ENCODE results near the gene PPM1L.
"Not testable (repeated sequence)": the region's sequence is repeated elsewhere in the genome, so short reads cannot be mapped to it uniquely, and the experiment has no call there.

Gene PPM1L

DNA sequence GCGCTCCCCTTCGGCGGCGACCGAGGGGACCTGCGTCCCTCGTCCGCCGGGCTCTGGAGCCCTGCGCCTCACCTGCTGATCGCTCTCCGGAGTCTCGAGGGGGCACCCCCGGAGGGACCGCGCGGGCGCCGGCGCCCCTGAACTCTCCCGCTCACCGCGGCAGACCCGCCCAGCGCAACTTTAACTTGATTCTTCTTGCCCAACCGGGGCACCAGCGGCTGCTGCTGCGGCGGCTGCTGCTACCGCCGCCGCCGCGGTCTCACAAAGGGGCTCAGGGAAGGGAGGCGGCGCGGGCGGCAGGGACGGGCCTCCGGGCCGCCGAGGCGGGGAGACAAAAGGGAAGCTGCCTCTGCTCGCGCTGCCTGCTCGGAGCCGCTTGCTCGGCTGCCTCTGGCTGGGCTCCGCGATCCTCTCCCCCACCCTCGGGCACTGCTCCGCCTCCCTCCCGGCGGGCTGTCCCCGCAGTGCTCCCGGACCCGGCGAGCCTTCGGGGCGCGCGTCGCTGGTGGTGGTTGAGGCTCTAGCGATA lies at the start of gene PPM1L:
PPM1L (plus strand) TSS at position 456 of the 529 bp plus-strand sequence.
- FAIRE-seq: no peak
- no peak for DNase-seq (ENCODE audit: low spot score)

DNA sequence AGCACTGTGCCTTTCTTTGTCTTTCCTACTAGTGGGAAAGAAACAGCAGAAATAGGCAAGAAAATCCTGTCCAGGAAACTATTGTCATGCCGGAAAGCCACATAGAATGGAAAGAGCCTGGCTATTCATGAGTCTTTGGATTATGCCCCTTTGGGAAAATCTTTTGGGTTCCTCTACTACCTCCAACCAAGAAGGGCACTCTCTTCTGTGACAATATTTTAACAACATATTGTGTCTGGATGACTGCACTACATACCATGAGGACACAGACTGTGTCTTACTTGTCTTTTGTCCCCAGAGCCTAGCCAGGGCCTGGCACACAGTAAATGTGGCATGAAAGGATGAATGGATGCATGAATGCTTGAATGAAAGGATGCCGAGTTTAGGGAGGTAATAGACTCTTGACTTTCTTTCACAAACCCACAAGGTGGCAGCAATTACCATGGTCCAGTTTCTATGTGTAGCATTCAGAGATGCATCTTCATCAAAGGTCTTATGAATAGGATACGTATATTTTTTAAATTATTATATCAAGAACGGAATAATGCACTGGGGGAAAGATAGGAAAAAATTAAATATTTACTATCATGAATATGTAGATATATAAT lies 48.7 kb upstream of the PPM1L start:
- DNase-seq (ENCODE audit: low spot score) (peak; percentile 31), FAIRE-seq (peak; percentile 66)

DNA sequence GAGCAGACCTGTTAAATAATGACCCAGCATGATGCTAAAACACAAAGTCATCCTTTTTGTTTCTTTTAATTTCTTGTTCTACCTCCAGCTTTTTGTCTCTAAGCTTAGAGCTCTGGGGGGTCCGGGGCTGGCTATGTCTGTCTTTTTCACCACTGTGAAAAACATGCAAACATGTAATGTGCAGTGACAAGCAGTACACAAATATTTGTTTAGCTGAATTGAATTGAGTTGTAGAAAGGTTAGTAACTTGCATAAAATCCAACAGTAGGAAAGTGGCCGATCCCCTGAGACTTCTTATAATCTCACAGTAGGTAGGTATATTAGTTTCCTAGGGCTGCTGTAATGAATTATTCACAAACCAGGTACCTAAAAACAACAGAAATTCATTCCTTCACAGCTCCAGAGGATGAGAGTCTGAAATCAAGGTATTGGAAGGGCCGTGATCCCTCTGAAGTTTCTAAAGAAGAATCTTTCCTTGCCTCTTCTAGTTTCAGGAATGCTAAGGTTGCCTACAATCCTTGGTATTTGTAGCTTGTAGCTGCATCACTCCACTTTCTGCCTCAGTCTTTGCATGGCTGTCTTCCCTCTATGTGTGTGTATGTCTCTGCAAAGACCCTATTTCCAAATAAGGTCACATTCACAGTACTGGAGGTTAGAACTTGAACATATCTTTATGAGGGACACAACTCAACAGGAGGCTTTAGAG lies 46.4 kb upstream of the PPM1L start:
- FAIRE-seq: no peak

DNA sequence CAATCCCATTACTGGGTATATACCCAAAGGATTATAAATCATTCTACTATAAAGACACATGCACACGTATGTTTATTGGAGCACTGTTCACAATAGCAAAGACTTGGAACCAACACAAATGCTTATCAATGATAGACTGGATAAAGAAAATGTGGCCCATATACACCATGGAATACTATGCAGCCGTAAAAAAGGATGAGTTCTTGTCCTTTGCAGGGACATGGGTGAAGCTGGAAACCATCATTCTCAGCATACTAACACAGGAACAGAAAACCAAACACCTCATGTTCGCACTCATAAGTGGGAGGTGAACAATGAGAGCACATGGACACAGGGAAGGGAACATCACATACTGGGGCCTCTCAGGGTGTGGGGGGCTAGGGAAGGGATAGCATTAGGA lies 42.9 kb upstream of the PPM1L start:
- not testable (repeated sequence) for FAIRE-seq; DNase-seq (ENCODE audit: low spot score)

More for the DNA sequence above, 46.4 kb upstream of the PPM1L start:
- no peak for DNase-seq (ENCODE audit: low spot score)

DNA sequence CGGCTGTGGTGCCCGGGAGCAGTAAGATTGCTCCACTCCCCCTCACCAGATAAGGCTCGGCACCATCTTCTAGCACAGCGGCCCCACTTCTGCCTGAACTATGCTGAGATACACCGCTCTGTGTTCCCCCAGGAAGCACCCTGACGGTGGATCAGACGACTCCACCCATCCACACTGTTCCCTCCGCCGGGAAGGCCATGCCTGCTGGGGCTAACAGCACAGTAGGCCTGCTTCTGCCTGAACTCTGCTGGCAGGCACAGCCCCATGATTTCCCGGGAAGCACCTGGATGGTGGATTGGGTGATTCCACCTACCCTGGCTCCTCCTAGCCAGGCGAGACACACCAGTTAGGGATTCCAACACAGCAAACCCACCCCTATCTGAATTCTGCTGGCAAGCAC lies 36.3 kb upstream of the PPM1L start:
- DNase-seq (ENCODE audit: low spot score): no peak
- FAIRE-seq: no peak

- DNase-seq (ENCODE audit: low spot score) (no peak), FAIRE-seq (no peak)
Observed at GRCh38 chr3:160720123-160720746, 35.8 kb upstream of the PPM1L start.

DNA sequence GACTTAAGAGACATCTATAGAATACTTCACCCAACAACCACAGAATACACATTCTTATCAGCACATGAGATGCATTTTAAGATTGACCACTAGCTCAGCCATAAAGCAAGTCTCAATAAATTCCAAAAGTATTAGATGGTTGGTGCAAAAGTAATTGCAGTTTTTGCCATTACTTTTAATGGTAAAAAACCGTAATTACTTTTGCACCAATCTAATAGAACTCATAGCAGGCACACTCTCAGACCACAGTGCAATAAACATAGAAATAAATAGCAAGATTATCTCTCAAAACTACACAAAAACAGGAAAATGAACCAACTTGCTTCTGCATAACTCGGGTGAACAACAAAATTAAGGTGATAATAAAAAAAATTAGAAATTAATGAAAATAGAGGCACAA lies 33.7 kb upstream of the PPM1L start:
- FAIRE-seq (no peak), DNase-seq (ENCODE audit: low spot score) (no peak)

GRCh38 chr3:160725338-160725737 lies 30.7 kb upstream of the PPM1L start:
- FAIRE-seq (no peak), DNase-seq (ENCODE audit: low spot score) (no peak)

- DNase-seq (ENCODE audit: low spot score): no peak
- no peak for FAIRE-seq
Observed at GRCh38 chr3:160735826-160736225, 20.2 kb upstream of the PPM1L start.

DNA sequence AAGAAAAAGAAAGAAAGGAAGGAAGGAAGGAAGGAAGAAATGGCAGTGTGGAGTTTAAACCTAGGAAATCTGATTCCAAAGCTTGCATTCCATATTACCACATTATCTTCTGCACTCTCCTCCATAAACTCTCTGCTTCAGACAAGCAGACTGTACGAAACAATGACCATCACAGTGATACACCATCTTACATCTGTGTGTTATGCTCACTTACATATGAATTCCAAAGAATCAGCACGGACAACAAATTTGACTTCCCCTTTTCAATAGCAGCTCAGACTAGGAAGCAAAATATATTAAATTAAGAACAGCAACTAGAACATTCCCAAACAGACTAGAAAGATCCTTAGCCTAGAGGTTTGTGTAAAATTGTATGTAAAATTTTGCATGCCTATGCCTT lies 18.0 kb upstream of the PPM1L start:
- DNase-seq (ENCODE audit: low spot score): no peak
- no peak for FAIRE-seq

- FAIRE-seq: no peak
Observed at GRCh38 chr3:160739079-160739478, 17.0 kb upstream of the PPM1L start.

DNA sequence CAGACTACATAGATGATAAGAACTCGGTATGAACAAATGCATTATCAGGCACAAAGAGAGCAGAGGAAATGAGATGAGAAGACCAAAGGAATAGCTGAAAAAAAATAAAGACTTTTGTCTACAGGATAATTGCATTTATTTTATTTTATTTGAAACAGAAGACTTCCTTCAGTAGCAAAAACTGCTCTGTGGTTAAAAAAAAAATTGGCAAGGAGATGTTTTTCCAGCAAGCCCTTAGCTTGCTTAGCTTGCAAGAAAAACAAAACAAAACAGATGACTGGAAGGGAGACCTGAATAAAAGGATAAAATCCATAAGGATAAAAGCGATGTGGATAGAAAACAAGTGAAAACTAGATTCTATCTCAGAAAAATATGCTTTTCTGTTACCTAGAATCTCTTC lies 9.1 kb upstream of the PPM1L start:
- no peak for FAIRE-seq
- DNase-seq (ENCODE audit: low spot score): no peak

More at GRCh38 chr3:160739079-160739478, 17.0 kb upstream of the PPM1L start:
- no peak for DNase-seq (ENCODE audit: low spot score)

- FAIRE-seq: no peak
- DNase-seq (ENCODE audit: low spot score): no peak
Observed at GRCh38 chr3:160747422-160747821, 8.6 kb upstream of the PPM1L start.

DNA sequence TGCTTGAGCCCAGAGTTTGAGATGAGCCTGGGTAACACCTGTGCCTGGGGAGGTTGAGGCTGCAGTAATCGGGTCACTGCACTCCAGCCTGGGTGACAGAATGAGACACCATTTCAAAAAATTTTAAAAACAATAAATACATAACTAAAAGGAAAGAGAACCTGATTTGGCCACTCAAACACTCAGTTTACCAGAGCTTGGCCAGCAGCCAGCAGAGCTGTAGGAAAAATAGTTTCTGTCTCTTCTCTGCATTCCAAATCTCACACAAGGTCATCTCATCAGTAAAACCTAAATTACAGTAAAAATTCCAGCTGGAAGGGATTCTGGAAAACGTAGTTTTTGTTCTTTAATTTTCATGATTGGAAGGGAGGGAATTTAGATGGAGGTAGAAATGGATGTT lies 7.8 kb upstream of the PPM1L start:
- DNase-seq (ENCODE audit: low spot score) (no peak), FAIRE-seq (no peak)

DNA sequence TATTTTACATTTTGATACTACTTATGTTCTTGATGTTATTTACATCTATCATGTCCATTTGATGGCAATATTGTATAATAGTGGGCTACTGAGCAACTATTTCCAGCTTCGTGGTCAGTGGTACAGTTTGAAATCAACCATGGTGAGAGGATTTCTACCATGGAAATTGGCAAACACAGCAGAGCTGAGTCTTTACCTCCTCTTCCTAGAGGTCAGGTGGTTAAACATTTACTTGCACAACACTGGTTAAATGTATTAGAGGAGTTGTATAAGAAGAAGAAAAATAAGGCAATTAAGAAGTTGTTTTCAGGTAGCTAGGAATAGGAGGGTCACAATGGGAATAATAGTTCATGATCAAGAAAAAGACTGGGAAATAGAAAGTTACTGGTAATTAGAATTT lies 7.2 kb upstream of the PPM1L start:
- DNase-seq (ENCODE audit: low spot score) (no peak), FAIRE-seq (no peak)

GRCh38 chr3:160753953-160754352 lies 2.1 kb upstream of the PPM1L start:
- DNase-seq (ENCODE audit: low spot score) (no peak), FAIRE-seq (no peak)

DNA sequence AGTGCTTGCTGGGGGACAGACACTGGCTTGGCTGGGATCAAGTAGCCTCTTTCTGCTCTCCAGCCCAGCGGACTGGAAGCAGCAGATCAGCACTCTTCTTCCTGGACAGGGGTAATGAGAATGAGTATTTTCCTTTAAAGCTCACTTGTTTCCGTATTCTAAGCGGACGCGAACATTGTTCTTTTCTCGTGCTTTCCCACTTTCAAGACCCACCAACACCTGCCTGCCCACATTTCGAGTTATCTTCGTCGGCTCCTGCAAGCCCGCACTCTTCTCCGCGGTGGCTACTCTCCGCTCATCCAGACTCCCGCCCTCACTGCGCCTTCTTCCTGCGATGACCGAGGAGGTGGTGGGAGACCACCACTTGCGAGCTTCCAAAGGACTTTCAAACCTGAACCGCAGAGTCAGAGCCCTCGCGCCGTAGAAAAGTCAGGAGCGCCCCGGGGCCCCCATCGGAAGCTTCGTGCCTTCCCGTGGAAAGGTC lies 1.6 kb upstream of the PPM1L start:
- no peak for FAIRE-seq
- peak; percentile 11 for DNase-seq (ENCODE audit: low spot score)

- DNase-seq (ENCODE audit: low spot score) (peak; percentile 73), FAIRE-seq (no peak)
Observed at GRCh38 chr3:160754855-160755747, 930 bp upstream of the PPM1L start.

DNA sequence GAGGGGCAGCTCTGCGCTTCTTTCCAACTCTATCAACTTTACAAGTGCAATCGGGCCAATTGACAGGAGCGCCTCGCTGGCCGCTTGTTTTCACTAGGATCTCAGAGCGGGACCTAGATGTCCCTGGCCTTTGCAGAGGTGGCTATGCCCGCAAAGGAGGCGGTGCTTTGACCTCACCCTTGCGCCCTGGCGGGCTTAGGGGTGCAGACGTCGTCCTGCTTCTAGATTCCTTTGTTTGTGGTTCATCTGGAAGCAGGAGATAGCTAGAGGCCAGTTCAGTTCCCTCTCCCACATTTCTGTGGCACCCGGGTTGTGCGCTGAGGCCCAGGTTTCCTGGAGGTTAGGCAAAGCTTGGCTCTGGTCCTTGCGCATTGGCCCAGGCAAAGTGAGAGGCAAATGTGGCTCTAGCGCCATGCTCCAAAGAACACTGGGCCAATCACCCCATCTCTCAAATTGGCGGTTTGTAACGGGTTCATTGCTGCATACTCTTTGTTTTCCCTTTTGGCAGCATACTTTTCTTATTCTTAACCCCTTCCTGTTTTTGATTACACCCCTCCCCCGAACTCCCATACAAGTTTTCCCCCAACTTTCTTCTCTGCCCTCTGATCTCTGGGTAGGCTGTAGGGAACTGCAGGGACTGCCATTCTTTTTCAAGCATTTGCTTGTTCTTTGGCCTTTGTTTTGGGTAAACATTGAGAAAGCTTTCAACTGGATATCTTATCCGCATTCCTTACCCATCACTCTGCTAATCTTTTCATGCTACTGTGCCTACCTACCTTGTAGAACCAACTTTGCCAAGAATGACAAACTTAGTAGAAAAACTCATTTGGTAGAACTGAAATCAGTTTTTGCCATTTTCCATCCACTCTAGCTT lies 1.4 kb downstream of the PPM1L start:
- no peak for FAIRE-seq
- DNase-seq (ENCODE audit: low spot score): no peak

DNA sequence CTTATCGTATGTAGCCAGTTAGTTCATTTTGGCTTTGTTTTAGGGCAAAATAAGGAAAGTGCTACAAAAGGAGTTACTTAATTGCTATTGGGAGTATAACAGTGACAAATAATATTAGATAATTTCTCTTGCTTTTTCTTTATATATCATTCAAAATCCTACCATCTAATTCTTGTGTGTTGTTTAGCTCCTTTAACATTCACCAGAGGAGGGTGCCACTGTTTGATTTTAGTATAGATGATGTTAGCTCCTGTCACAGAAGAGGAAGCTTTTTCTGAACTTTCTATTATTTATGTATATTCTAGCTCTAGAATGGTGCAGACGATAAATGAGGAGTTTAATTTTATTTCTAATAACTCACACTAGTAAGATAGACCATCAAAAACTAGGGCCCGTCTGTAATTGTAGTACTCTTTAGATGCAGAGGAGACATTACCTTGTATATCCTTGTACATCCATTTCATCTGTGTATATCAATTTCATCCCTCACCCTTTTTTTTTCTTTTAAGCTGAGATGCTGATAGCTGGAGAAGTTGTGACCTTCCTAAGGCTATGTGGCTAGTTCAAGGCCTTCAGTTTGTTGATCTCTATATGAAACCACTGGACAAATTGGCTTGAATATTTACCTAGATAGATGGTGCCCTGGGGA lies 3.0 kb downstream of the PPM1L start:
- DNase-seq (ENCODE audit: low spot score) (no peak), FAIRE-seq (no peak)
